Transverse colon (tissue), 4 donors: ENCODE results near the gene CREB3. TPM values are rescaled to one million over a fixed set of nuclear protein-coding genes. Genes with fewer than 3 reads are reported as not detected.

Experiments used
- DNase-seq: peaks from one replicate; pipeline ENCODE4 v3.0.0-alpha.2; 2019
- H3K27ac ChIP-seq, 4 donors: fragments of 200-600 bp; sonication (generic); 2 replicates each; pipeline ENCODE4 v1.5.1; 2016 to 2018; ENCODE audit warnings: inconsistent platforms in 4 of 4
- H3K27me3 ChIP-seq: fragments of 200-600 bp; sonication (generic); 2 replicates; pipeline ENCODE4 v1.5.1; 2017; ENCODE audit warnings: inconsistent platforms
- H3K36me3 ChIP-seq, 4 donors: fragments of 200-600 bp; sonication (generic); 2 replicates each; pipeline ENCODE4 v1.5.1; 2017 to 2019; ENCODE audit warnings: inconsistent platforms in 4 of 4
- H3K4me1 ChIP-seq, 4 donors: fragments of 200-600 bp; sonication (generic); 2 replicates each; pipeline ENCODE4 v1.5.1; 2017 to 2020; ENCODE audit warnings: inconsistent platforms in 4 of 4
- H3K4me3 ChIP-seq, 4 donors: fragments of 200-600 bp; sonication (generic); 1 replicate in 1 of 4; 2 replicates in 3 of 4; pipeline versions ENCODE4 v1.5.1 to v1.6.1; 2017 to 2019; ENCODE audit warnings: inconsistent platforms in 4 of 4
- H3K9me3 ChIP-seq, 2 donors: fragments of 200-600 bp; sonication (generic); 2 replicates each; pipeline ENCODE4 v1.5.1; 2017 to 2019; ENCODE audit warnings: inconsistent platforms in 2 of 2
- EP300 ChIP-seq: sonication (generic); formaldehyde crosslinking; IDR thresholded peaks from one replicate; pipeline ENCODE4 v1.6.1; 2017; ENCODE audit warnings: antibody characterized with exemption, low read depth
- POLR2A ChIP-seq: fragments of 450-650 bp; IDR thresholded peaks from one replicate; pipeline ENCODE4 v1.6.1; 2016; ENCODE audit warnings: antibody characterized with exemption, mild to moderate bottlenecking, moderate library complexity
- POLR2AphosphoS5 ChIP-seq, 3 donors: sonication (generic); formaldehyde crosslinking; IDR thresholded peaks; one replicate each; pipeline ENCODE4 v1.6.1; 2016; ENCODE audit warnings: antibody characterized with exemption in 3 of 3
- in situ Hi-C, 4 donors: fragments of 200-750 bp; cut with MboI; loops; one replicate each; pipeline versions ENCODE4 v1.15.0 to v1.15.1; 2017; ENCODE audit warnings: low sequenced_read_pairs in 3 of 4, low pct_ligation_motif_present in 1 of 4, low pct_unique_long_range_greater_than_20kb in 1 of 4
- intact Hi-C: fragments of 100-400 bp; cut with DNase I; formaldehyde crosslinking; loops from one replicate; pipeline ENCODE4 v1.15.1; 2023; ENCODE audit warnings: low total_unique reads
- small RNA-seq, 4 donors: library from RNA; depleted of rRNA; stranded (forward); fragments of <200 nt; gene quantifications; one replicate each; pipeline ENCODE3, GENCODE V24; 2016
- total RNA-seq, 4 donors: library from RNA; depleted of rRNA; stranded (reverse); fragments of >200 nt; gene quantifications; one replicate each; pipeline ENCODE4 v1.1.0, GENCODE V29; 2016
- TF ChIP-seq, protein P1 (sequence below), 5 experiments: fragments of 200-600 bp in 3 of 5; fragments of 450-650 bp in 2 of 5; sonication (generic) in 3 of 5; IDR thresholded peaks; 1 replicate in 2 of 5; 2 replicates in 3 of 5; pipeline ENCODE4 v1.5.1; 2016 to 2017; ENCODE audit warnings: antibody characterized with exemption in 5 of 5, inconsistent platforms in 3 of 5, mild to moderate bottlenecking in 2 of 5, moderate library complexity in 1 of 5

Gene CREB3
- total RNA-seq, 4 donors from 2014 or later, result 22.4 to 69.7 (median 45.5) TPM

DNA sequence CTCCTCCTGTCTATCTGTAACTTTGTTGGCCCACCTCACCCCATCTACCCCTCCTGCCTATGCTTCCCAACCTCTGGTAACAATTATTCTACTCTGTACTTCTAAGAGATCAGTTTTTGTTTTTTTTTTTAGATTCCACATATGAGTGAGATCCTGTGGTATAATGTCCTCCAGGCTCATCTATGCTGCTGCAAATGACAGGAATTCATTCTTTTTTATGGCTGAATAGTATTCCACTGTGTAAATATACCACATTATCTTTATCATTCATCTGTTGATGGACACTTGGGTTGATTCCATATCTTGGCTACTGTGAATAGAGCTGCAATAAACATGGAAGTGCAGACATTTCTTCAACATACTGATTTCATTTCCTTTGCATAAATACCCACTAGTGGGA is 51.0 kb downstream of the CREB3 start:
- intact Hi-C loops, result no loop called here
- in situ Hi-C loops, result no loop called here

More for the DNA sequence above, 51.0 kb downstream of the CREB3 start:
- Histone ChIP-seq H3K27me3 (no peaks in the 10 kb centered on the region), H3K4me3 (no peak overlapping the region), H3K36me3 (peaks cover 0 to 5% (median 0%) of the 10 kb centered on the region in 4 donors), H3K9me3 (no peaks in the 10 kb centered on the region), H3K4me1 (no peaks in the 10 kb centered on the region), H3K27ac (no peak overlapping the region)
- TF ChIP-seq POLR2AphosphoS5 (IDR thresholded peaks at IDR 0.05) (no peak), POLR2A (no peak), EP300 (no peak)
- TF ChIP-seq, protein P1, sequence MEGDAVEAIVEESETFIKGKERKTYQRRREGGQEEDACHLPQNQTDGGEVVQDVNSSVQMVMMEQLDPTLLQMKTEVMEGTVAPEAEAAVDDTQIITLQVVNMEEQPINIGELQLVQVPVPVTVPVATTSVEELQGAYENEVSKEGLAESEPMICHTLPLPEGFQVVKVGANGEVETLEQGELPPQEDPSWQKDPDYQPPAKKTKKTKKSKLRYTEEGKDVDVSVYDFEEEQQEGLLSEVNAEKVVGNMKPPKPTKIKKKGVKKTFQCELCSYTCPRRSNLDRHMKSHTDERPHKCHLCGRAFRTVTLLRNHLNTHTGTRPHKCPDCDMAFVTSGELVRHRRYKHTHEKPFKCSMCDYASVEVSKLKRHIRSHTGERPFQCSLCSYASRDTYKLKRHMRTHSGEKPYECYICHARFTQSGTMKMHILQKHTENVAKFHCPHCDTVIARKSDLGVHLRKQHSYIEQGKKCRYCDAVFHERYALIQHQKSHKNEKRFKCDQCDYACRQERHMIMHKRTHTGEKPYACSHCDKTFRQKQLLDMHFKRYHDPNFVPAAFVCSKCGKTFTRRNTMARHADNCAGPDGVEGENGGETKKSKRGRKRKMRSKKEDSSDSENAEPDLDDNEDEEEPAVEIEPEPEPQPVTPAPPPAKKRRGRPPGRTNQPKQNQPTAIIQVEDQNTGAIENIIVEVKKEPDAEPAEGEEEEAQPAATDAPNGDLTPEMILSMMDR (IDR thresholded peaks at IDR 0.05), result no peak
- DNase-seq, result no peak

Small RNA genes lying within 50 kb of the gene (small RNA-seq; reads per million reads assigned to genes)
- 0 to 0.35 (median 0.21) reads per million in 4 donors for gene MIR6853

Other genes with a start within 250 kb of the CREB3 start
- gene RUSC2, start 242.6 kb upstream of the CREB3 start, total RNA-seq, result 10 to 100 TPM in 2 of 4 donors, 1 to 10 TPM in 2; 7.0 to 16.8 (median 12.1) TPM
- gene TESK1, start 127.4 kb upstream of the CREB3 start, total RNA-seq, result 10 to 100 TPM; 11.9 to 69.2 (median 45.8) TPM
- gene CD72, start 114.3 kb upstream of the CREB3 start, total RNA-seq, result 10 to 100 TPM in 2 of 4 donors, 1 to 10 TPM in 2; 3.0 to 21.9 (median 10.9) TPM
- gene SIT1, start 81.7 kb upstream of the CREB3 start, total RNA-seq, result 1 to 10 TPM in 3 of 4 donors, not detected in 1; 1.2 to 6.7 (median 3.8) TPM
- gene RMRP, start 74.6 kb upstream of the CREB3 start, total RNA-seq, result 1,000 to 10,000 TPM; 1,115 to 7,222 (median 2,718) TPM
- gene CCDC107, start 74.4 kb upstream of the CREB3 start, total RNA-seq, result 10 to 100 TPM; 32.0 to 50.1 (median 37.2) TPM
- gene ARHGEF39, start 67.5 kb upstream of the CREB3 start, total RNA-seq, result 1 to 10 TPM; 1.6 to 7.4 (median 5.8) TPM
- gene CA9, start 58.7 kb upstream of the CREB3 start, total RNA-seq, result not detected
- gene TPM2, start 42.7 kb upstream of the CREB3 start, total RNA-seq, result 1,000 to 10,000 TPM in 1 of 4 donors, 100 to 1,000 TPM in 3; 493 to 2,531 (median 633) TPM
- 100 to 1,000 TPM; 158 to 328 (median 177) TPM for gene TLN1, start 471 bp upstream of the CREB3 start, total RNA-seq
- 100 to 1,000 TPM; 217 to 709 (median 255) TPM for gene GBA2, start 16.6 kb downstream of the CREB3 start, total RNA-seq
- 10 to 100 TPM; 30.3 to 47.5 (median 43.7) TPM for gene RGP1, start 16.6 kb downstream of the CREB3 start, total RNA-seq
- not detected for gene MSMP, start 21.6 kb downstream of the CREB3 start, total RNA-seq
- 1 to 10 TPM; 1.1 to 6.8 (median 4.9) TPM for gene NPR2, start 58.9 kb downstream of the CREB3 start, total RNA-seq
- gene SPAG8, start 79.6 kb downstream of the CREB3 start, total RNA-seq, result 1 to 10 TPM in 2 of 4 donors, under 1 TPM in 1, not detected in 1; 0.41 to 3.0 (median 1.9) TPM
- 10 to 100 TPM; 16.8 to 58.0 (median 38.9) TPM for gene HINT2, start 82.4 kb downstream of the CREB3 start, total RNA-seq
- under 1 TPM in 1 of 4 donors, not detected in 3; 0.14 TPM for gene FAM221B, start 96.1 kb downstream of the CREB3 start, total RNA-seq
- gene TMEM8B, start 96.6 kb downstream of the CREB3 start, total RNA-seq, result 10 to 100 TPM in 2 of 4 donors, 1 to 10 TPM in 2; 7.8 to 21.3 (median 9.6) TPM
- under 1 TPM in 1 of 4 donors, not detected in 3; 0.64 TPM for gene OR13J1, start 137.7 kb downstream of the CREB3 start, total RNA-seq
- gene HRCT1, start 173.5 kb downstream of the CREB3 start, total RNA-seq, result 10 to 100 TPM; 23.9 to 60.2 (median 34.3) TPM
- 1 to 10 TPM in 1 of 4 donors, under 1 TPM in 1, not detected in 2; 0.68 to 2.5 TPM for gene SPAAR, start 176.8 kb downstream of the CREB3 start, total RNA-seq
- gene OR2S2, start 225.5 kb downstream of the CREB3 start, total RNA-seq, result not detected